ENCODE results near the gene SLC6A19.

The SLC6A19 gene

DNA sequence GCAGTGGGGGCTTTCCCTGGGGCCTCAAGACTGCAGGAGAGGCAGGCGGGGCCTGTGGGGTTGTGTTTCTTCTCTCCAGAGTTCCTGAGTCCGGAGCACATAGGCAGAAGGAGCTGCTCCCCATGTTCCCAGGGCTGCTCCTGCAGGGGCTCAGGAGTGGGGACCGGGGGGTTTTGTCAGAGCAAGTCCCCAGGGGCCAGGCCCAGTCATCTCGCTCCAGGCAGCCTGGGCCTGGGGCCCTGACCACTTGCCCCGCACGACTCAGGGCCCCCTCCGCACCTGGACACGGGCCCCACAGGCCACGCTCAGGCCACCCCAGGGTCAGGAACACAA lies 22.0 kb upstream of the SLC6A19 start:
- no peak for DNase-seq

DNA sequence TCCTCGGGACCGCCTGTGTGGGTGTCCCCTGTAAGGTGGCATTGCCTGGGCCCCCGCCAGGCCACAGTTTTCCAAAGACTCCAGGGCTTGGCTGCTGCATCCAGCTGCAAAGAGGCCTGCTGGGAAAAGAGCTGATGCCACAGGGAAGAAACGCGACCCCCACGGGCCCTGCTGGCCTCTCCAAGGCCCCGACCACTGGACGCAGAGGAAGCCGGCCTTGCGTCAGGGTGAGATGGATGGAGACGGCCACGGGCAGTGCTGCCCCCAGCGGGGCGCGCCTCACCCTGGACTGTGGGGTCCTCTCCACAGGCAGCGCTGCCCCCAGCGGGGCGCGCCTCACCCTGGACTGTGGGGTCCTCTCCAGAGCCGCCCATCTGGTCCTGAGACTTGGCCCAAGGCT lies 21.3 kb upstream of the SLC6A19 start:
- DNase-seq: no peak

DNA sequence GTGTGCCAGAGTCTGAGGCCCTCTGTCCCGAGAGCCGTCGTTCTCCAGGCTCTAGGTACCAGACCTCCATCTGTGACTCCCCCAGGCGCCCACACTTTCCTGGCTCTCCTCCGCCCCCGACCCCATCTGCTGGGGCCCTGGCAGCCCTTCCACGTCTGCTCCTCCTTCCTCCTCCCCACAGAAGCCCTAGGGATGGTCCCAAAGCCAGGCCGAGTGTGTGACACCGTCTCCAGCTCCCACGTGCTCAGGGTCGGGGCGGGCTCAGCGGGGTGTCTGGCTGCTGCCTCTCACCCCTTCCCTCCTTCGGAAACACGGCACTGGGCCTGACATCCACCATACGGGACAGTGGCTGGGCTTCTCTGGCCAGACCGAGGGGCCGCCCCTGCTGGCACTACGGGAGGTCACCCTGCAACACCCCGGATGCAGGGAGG lies 20.5 kb upstream of the SLC6A19 start:
- DNase-seq: no peak

DNA sequence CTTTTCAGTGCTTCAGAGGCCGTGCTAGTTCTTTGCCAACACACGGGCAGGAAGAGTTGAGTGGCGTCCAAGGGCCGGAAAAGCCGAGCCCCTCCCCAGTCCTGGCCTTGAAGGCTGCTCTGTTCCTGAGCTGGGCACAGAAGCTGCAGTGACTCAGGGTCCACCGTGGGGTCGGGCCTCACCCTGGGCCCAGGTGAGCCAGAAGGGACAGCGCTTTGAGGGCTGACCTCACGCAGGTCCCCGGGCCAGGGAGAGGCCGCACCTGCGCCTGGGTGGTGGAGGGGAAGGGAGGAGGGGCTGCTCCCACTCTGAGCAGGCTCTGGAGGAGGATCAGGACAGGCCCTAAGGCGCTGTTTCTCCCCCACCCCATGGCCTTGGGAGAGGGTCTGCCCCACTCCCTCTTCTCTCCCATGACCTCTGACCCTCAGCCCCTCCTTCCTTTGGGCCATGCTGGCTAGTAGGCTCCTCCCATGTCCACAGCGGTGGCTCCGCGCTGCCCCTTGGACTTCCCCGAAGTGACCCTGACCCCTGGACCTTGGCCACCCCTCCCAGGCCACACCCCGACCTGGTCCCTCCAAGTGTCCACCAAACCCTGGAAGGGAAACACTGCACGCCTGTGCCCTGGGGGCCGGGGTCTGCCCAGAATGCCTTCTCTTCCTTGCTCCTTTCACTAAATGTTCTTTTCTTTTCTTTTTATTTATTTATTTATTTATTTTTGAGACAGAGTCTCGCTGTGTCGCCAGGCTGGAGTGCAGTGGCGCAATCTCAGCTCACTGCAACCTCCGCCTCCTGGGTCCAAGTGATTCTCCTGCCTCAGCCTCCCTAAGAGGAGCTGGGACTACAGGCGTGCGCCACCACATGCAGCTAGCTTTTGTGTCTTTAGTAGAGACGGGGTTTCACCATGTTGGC lies 19.7 kb upstream of the SLC6A19 start:
- peak in 2 of 56 donors; percentile 14 to 17 for DNase-seq

- DNase-seq: no peak
These were observed 19.1 kb upstream of the SLC6A19 start for GRCh38 chr5:1182360-1182632.

DNA sequence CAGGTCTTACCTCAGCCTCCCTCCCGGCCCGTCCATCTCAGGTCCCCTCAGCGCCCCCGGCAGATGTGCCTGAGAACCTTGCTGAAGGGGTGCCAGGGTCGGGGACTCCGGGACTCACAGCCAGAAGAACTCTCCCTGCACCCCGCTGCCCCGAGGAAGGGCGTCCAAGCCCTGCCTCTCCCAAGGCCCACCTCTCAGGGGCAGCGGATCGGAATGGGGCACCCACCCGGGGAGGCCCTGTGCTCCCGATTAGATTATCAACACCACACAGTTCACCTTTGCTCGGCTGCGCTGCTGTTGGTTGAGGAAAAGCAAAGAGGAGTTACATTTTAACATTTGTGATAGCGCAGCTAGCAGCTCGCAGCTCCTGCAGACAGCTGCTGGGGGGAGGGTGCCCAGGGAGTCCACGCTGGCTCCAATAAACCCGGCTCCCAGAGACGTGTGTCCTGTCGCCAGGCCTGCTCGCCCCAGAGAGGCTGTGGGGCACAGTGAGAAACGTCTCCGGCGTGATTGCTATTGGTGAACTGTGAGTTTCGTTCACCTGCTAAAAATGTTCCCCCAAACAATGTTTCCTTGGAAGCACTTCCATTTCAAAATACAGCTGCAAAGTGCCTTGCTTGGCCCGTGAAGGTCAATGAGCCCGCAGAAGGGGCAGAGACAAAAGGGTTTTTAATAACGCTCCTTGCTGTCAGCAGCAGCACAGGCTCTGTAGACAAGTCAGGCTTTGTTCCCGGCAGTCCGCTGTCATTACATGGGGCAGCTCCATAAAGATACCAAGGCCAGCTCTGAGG lies 18.6 kb upstream of the SLC6A19 start:
- peak in 53 of 56 donors; percentile 10 to 87 (median 68) for DNase-seq

DNA sequence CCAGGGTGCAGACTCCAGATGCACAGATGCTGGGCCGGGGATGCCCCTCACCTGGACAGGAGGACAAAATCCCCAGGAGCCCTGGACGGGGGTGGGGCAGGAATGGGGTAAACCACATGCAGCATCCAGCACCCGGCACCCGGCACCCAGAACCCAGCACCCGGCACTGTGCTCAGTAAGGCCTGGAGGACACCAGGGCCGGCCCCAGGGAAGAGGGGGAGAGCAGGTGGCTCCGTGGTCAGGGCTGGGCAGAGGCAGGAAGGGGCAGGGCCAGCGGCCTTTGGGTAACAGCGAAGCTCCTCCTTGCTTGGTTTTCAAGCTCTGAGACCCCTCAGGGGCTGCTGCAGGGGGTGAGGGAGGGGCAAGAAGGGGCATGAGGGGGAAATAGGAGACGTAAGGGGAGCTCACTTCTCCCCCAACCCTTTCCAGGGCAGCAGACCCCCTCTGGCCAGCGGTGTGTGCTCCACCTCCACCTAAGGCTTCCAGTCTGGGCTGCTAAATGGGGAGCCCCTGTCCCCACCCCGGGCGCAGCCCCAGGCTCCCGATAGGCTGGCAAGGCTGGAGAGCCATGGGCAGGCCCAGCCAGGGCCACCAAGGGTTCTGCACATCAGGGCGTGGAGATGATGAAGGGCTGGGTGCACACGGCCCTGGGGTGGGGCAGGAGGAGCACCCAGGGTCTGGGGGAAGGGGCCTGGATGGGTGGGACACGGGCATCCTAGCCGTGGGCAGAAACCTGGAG lies 17.8 kb upstream of the SLC6A19 start:
- DNase-seq: peak in 6 of 56 donors; percentile 20 to 66 (median 44)

DNA sequence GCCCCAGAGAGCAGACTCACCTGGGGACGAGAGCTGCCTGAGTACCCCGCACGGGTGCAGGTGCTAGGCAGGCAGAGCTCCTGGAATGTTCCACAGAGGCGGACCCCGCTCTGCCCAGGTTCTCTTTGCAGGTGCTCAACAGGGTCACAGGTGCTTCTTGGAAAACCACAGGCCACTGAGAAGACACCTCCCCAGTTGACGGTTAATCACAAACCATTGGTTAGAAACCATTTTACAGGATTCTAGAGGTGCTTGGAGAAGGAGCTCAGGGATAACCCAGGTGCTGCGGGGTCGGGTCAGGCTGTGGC lies 17.3 kb upstream of the SLC6A19 start:
- DNase-seq: no peak

DNA sequence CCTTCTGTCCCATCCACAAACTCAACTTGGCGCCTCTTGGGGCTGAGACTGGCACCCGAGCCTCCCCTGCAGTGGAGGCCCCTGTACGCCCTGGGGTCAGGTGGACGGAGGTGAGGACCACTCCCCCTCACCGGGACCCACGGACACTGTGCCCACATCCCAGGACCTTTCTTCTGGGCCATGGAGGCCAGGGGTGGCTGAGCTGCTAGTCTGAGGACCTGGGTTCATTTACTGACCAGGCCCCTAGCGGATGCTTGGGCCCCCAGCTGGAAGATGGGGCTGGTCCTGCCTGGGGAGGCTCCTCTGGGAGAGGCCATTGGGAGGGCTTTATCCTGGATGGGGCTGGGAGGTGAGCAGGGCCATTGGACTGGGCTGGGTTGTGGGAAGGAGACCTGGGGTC lies 16.9 kb upstream of the SLC6A19 start:
- no peak for DNase-seq

- DNase-seq: no peak
These were observed 16.3 kb upstream of the SLC6A19 start for GRCh38 chr5:1185038-1185627.

DNA sequence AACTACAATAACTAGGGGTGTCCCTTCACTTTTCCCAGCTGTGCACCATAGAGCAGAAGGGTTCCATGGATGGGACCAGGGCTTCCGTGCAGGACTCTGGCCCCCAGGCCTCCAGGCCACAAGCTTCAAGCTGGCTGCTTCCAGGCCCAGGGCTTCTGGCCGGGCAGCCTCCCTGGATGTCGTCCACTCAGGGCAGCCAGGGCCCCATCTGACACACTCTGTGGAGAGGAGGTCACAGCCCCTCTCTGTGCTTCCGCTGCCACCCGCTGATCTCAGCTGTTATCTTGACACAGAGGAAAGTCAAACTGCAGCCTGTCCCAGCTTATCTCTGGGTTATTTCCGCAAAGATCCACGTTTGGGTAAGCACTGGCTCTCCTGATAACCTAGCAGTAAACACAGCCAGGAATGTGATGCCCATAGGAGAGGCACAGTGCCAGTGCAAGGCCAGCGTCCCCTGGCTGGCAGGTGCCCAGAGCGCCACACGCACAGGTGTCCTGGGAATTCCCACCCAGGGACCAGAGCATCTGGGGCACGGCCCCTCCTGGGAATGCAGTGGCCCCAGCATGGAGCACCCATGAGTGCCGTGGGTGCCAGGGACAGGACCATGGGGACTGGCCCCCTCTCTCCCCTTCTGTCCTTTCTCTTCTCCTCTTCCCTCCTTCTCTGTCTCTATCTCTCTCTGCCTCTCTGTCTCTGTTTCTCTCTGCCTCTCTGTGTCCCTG lies 15.6 kb upstream of the SLC6A19 start:
- no peak for DNase-seq

DNA sequence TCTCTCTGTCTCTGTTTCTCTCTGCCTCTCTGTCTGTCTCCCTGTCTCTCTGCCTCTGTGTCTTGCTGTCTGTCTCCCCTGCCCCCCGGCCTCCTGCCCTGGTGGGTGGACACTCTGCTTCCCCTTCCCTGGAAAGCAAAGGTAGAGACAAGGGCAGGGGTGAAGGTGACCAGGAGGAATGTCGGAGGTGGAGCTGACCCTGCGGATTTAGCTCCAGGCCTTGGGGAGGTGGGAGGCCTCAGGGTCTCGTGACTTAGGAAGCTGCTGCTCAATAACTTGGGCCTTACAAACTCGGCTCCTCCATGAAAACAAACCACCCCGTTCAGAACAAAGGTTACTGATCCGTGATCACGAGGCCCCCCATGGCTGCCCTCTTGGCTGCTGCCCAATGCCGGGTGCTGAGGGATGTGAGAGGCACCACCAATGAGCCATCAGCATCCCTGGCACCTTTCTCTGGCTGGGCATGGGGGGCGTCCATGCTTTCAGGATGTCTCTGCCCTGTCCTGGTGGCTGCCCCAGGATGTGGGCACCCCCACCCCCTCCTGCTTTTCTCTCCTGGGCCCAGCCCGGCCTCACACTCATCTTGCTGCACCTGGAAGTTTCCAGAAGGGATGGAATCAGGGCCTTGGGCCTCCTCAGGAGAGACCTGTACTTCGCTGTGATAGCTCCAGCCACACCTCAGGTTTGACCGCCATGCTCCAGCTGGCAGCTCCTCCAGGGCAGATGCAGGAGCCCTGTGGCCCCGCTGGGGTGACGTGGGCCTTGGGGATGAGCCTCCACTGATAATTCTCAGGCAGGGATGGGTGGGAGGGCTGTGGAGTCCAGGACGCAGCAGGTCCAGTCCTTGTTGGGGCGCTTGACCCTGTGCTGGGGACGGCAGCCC lies 14.8 kb upstream of the SLC6A19 start:
- no peak for DNase-seq

GRCh38 chr5:1187234-1187949 lies 14.0 kb upstream of the SLC6A19 start:
- no peak for DNase-seq

DNA sequence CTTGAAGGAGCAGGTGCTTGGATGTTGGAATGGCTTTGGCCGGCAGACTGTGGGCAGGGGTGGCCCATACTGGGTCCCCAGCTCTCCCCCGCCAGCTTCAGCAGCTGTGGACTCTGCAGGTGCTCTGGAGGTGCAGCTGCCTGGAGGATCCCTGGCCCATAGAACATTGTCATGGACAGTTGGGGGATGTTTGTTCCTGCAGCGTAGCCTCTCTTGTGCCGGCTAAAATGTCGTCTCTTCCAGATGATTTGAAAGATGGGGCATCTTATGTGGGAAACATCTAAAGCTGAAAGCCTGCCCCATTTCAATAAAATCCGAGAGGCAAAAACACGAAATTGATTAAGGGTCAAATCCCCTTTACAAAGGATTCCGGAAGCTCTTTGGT lies 13.5 kb upstream of the SLC6A19 start:
- DNase-seq: no peak

- no peak for DNase-seq
These were observed 12.9 kb upstream of the SLC6A19 start for GRCh38 chr5:1188464-1188863.

GRCh38 chr5:1189269-1189668 lies 12.1 kb upstream of the SLC6A19 start:
- no peak for DNase-seq

- no peak for DNase-seq
These were observed 11.1 kb upstream of the SLC6A19 start for GRCh38 chr5:1190278-1190677.

DNA sequence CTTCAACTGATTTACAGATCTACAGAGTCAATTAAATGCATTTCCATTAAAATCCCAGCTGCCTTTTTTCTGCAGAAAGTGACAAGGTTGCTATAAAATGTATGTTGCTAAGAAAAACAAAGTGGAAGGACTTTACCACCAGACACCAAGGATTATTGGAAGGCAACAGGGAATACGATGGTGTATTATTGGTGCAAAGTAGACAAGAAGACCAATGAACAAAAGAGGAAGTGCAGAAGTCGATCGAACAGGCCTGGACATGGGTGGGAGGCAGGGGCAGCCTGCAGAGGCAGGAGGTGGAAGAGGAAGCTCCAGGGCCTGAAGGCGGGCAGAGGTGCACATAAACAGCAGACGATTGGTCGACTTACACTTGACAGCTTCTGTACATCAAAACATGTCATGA lies 10.6 kb upstream of the SLC6A19 start:
- no peak for DNase-seq

DNA sequence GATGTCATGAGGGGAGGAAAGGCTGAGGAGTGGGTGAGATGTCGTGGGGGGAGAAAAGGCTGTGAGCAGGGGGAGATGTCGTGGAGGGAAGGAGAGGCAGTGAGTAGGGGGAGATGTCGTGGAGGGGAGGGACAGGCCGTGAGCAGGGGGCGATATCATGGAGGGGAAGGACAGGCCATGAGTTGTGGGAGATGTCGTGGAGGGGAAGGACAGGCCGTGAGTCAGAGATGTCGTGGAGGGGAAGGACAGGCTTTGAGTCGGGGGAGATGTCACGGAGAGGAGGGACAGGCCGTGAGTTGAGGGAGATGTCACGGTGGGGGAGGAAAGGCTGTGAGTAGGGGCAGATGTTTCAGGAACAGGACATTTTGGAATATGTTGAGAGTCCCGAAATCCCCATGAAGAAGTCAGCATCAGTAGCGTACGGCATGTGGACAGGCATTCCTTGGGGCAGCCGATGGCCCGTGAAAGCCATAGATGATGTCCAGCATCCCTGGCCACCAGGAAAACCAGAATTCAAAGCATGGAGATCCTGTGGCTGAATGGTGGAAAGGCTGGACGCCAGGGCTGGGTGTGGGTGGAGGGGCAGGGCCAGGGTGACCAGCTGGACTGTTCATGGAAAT lies 8.3 kb upstream of the SLC6A19 start:
- no peak for DNase-seq

All from amygdala (tissue), 56 donors.